Measurements from ENCODE around the gene EPHA3. TPM values are rescaled to one million over a fixed set of nuclear protein-coding genes. Genes with fewer than 3 reads are reported as not detected.

EPHA3 gene
- total RNA-seq, 2 donors from 2014 or later = 9.4 to 11.9 TPM

DNA sequence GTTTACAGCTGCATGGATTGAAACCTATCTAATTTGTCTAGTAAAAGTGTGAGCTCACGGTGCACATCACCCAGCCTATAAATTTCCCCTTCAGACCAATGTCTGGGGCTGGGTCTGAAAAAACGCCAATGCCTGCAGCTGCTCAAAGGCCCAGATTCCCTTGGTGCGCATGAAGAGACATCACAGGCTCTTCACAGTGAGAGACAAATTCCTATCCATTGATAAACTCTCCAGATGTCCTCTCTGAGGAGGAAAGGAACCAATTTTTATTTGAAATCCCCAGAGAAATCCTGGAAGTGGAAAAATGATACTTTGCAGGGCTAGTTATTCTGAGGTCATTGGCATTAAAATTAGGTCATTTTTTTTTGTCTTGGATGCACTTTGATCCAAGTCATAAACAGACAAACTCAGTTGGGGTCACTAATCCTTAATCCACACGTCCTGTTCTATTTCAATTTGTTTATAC lies 360.5 kb downstream of the EPHA3 start:
- TF ChIP-seq POLR2AphosphoS5 (IDR thresholded peaks at IDR 0.05) (no peak), POLR2A (IDR thresholded peaks at IDR 0.05) (no peak)
- TF ChIP-seq, protein P1, sequence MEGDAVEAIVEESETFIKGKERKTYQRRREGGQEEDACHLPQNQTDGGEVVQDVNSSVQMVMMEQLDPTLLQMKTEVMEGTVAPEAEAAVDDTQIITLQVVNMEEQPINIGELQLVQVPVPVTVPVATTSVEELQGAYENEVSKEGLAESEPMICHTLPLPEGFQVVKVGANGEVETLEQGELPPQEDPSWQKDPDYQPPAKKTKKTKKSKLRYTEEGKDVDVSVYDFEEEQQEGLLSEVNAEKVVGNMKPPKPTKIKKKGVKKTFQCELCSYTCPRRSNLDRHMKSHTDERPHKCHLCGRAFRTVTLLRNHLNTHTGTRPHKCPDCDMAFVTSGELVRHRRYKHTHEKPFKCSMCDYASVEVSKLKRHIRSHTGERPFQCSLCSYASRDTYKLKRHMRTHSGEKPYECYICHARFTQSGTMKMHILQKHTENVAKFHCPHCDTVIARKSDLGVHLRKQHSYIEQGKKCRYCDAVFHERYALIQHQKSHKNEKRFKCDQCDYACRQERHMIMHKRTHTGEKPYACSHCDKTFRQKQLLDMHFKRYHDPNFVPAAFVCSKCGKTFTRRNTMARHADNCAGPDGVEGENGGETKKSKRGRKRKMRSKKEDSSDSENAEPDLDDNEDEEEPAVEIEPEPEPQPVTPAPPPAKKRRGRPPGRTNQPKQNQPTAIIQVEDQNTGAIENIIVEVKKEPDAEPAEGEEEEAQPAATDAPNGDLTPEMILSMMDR (IDR thresholded peaks at IDR 0.05) = no peak

DNA sequence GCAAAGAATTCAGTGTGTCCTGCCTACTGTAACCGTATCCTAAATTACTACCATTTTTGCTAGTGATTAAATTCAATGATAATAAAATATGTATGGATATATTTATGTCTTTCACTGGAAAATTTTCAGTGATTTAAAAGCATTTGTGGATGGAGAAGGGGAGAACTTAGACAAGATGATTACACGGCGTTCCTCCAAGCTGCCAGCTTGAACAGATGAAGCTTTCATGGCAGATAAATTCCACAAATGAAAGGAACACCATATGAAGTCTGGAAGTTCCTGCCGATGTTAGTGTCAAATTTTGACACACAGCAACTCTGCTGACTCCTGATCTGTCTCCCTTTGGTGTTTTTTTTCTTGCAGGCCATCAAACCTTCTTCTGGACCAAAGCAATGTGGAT lies 364.7 kb downstream of the EPHA3 start:
- DNase-seq (ENCODE audit: low spot score) = no peak
- H3K27ac ChIP-seq = no peak overlapping the region
- TF ChIP-seq, protein P1 (IDR thresholded peaks at IDR 0.05) = no peak
- no peak for TF ChIP-seq POLR2AphosphoS5 (IDR thresholded peaks at IDR 0.05)
- no peak for TF ChIP-seq POLR2A (IDR thresholded peaks at IDR 0.05)
- H3K27me3 ChIP-seq (replicated peaks; ENCODE audit: insufficient read depth) = no peaks in the 10 kb centered on the region
- H3K9me3 ChIP-seq = no peaks in the 10 kb centered on the region
- no peaks in the 10 kb centered on the region for H3K4me1 ChIP-seq (replicated peaks)
- intact Hi-C loops (cut with DNase I) = no loop called here
- H3K4me3 ChIP-seq = no peak overlapping the region
- WGBS = 80% methylated on average over 4 of the region's 4 CpGs
- no peaks in the 10 kb centered on the region for H3K36me3 ChIP-seq

More for the DNA sequence above, 360.5 kb downstream of the EPHA3 start:
- Histone ChIP-seq H3K27ac (no peak overlapping the region), H3K36me3 (no peaks in the 10 kb centered on the region), H3K27me3 (replicated peaks; ENCODE audit: insufficient read depth) (no peaks in the 10 kb centered on the region), H3K4me1 (replicated peaks) (no peaks in the 10 kb centered on the region), H3K4me3 (no peak overlapping the region), H3K9me3 (no peaks in the 10 kb centered on the region)
- DNase-seq (ENCODE audit: low spot score) = no peak
- intact Hi-C loops (cut with DNase I) = no loop called here
- 23% methylated on average over 4 of the region's 4 CpGs for WGBS

DNA sequence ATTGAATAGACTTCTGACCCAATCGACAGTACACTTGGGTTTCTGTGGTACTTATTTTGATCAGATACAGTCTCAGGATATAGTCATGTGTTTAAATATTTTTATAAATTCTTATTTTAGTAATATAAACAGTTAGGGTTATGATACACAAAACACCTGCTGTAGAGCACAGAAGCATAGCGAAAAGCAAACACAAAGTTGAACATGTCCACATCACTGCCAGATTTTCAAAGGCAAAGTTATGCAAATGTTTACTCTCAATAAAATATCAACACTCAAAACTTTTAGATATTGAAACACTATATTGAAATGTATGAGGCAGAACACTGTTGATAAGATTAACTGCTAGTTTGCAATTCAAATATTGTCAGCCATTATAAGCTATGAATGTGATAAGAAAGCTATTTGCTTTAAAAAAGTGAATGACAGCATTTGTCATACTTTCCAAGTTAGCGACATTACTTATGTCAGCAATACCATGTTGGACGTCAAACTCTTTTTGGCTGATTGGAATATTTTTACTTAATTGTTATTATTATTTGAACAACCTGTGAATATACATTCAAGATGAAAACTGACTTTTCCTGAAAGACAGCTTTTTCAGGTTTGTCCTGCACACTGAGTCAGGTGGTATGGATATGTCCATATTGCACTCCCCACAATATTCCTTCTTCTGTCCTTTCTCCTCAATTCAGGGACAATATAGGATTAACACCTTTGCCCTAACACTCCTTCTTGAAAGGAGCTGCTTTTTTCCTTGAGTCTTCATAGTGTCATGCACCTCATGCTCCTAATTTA lies 367.1 kb downstream of the EPHA3 start:
- DNase-seq (ENCODE audit: low spot score) = no peak
- Histone ChIP-seq H3K4me3 (no peak overlapping the region), H3K36me3 (no peaks in the 10 kb centered on the region), H3K9me3 (no peaks in the 10 kb centered on the region), H3K4me1 (replicated peaks) (no peaks in the 10 kb centered on the region), H3K27ac (no peak overlapping the region), H3K27me3 (replicated peaks; ENCODE audit: insufficient read depth) (no peaks in the 10 kb centered on the region)
- 55% methylated on average over 4 of the region's 4 CpGs for WGBS
- TF ChIP-seq POLR2AphosphoS5 (IDR thresholded peaks at IDR 0.05) = no peak
- TF ChIP-seq, protein P1 (IDR thresholded peaks at IDR 0.05) = no peak
- TF ChIP-seq POLR2A (IDR thresholded peaks at IDR 0.05) = no peak
- intact Hi-C loops (cut with DNase I) = no loop called here

DNA sequence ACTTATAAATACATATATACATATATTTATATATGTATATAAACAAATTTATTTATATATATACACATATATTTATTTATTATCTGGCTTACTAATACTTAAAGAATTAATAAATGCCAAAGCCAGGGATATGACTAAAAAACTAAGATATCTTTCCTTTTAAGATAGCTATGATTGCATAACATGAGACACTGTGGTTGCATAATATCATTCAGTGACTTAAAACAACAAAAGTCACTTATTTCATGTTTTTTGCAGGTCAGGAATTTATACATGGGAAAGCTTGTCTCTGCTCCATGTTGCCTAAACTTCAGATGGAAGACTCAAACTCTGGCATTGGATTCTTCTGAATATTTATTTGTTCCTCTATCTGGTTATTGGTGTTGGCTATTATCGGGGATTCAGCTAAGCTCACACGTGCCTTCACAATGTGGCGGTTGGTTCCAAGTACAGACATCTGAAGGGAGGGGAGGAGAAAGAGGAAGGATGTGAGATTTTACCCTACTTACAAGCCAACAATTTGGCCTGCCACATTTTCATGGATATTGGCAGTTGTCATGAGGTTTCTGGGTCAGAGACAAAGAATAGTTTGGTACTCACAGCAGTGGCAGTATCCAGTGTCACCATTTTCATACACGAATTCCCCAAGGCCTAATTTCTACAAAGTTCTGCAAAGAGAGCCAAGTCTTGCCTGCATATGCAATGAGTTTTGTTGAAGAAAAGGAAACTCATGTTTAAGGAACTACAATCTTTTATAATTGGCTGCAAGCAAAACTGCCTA lies 381.6 kb downstream of the EPHA3 start:
- TF ChIP-seq, protein P1 (IDR thresholded peaks at IDR 0.05) = no peak
- TF ChIP-seq POLR2A (IDR thresholded peaks at IDR 0.05) (no peak), POLR2AphosphoS5 (IDR thresholded peaks at IDR 0.05) (no peak)

More for the DNA sequence above, 381.6 kb downstream of the EPHA3 start:
- Histone ChIP-seq H3K36me3 (no peaks in the 10 kb centered on the region), H3K9me3 (no peaks in the 10 kb centered on the region), H3K27me3 (replicated peaks; ENCODE audit: insufficient read depth) (no peaks in the 10 kb centered on the region), H3K4me1 (replicated peaks) (no peaks in the 10 kb centered on the region), H3K4me3 (no peak overlapping the region), H3K27ac (no peak overlapping the region)
- no peak for DNase-seq (ENCODE audit: low spot score)
- intact Hi-C loops (cut with DNase I) = no loop called here
- WGBS = 88% methylated on average over 4 of the region's 4 CpGs

Data from prostate gland (tissue), 2 donors.